H1 (cell line): ENCODE results near the gene KRTAP3-1. TPM values are rescaled to one million over a fixed set of nuclear protein-coding genes. Genes with fewer than 3 reads are reported as not detected.

Experiments
- CTCF ChIA-PET: fragments of 300-600 bp; sonication (Branson Sonifier 250); formaldehyde crosslinking; loops from one replicate; lab custom pipeline; 2021; ENCODE audit not compliant: partially characterized antibody; lab: Charles Lee
- POLR2A ChIA-PET: fragments of 300-600 bp; sonication (Branson Sonifier 250); formaldehyde crosslinking; loops from one replicate; lab custom pipeline; 2021; ENCODE audit warnings: inconsistent platforms; ENCODE audit not compliant: partially characterized antibody; lab: Charles Lee
- DNase-seq, 2 experiments: peaks; one replicate each; pipeline versions ENCODE4 v3.0.0 to v3.0.0-alpha.2; 2010 to 2022; ENCODE audit warnings: low spot score in 2 of 2, low read depth in 1 of 2, mixed read lengths in 1 of 2
- FAIRE-seq: peaks from 2 replicates; lab custom pipeline; 2011; peaks lifted over from hg19 to GRCh38; lab: Jason Lieb, UNC
- H2AFZ ChIP-seq: 2 replicates; pipeline ENCODE4 v1.8.1; 2012; ENCODE audit warnings: low read length, inconsistent platforms
- H2AK5ac ChIP-seq: 2 replicates; pipeline ENCODE4 v1.6.1; 2013; ENCODE audit warnings: low read depth, low read length
- H2BK120ac ChIP-seq: replicated peaks from 2 replicates; pipeline ENCODE3; 2013; ENCODE audit warnings: low read depth, low read length, inconsistent platforms
- H2BK12ac ChIP-seq: 2 replicates; pipeline ENCODE4 v1.6.1; 2013; ENCODE audit warnings: low read depth, low read length
- H2BK15ac ChIP-seq: 2 replicates; pipeline ENCODE4 v1.6.1; 2013; ENCODE audit warnings: low read length
- H2BK20ac ChIP-seq: 2 replicates; pipeline ENCODE4 v1.6.1; 2013; ENCODE audit warnings: low read length
- H2BK5ac ChIP-seq: 2 replicates; pipeline ENCODE4 v1.6.1; 2013; ENCODE audit warnings: low read depth, low read length
- H3K14ac ChIP-seq: 2 replicates; pipeline ENCODE4 v1.6.1; 2013; ENCODE audit warnings: inconsistent platforms; ENCODE audit not compliant: insufficient read length
- H3K18ac ChIP-seq: 2 replicates; pipeline ENCODE4 v1.6.1; 2013; ENCODE audit warnings: low read length; ENCODE audit errors: extremely low read depth
- H3K23ac ChIP-seq: 2 replicates; pipeline ENCODE4 v1.6.1; 2013; ENCODE audit warnings: inconsistent platforms; ENCODE audit not compliant: insufficient read length
- H3K23me2 ChIP-seq: 2 replicates; pipeline ENCODE4 v1.6.1; 2013; ENCODE audit warnings: low read depth, low read length
- H3K27ac ChIP-seq: 2 replicates; pipeline ENCODE4 v1.6.1; 2011; ENCODE audit warnings: low read depth, low read length, inconsistent platforms
- H3K27me3 ChIP-seq, 4 experiments: replicated peaks in 1 of 4; 1 replicate in 1 of 4; 2 replicates in 3 of 4; pipeline versions ENCODE4 v1.6.1 to v1.8.1; 2011 to 2013; ENCODE audit warnings: low read length in 3 of 4, mild to moderate bottlenecking in 3 of 4, inconsistent platforms in 2 of 4, mixed read lengths in 2 of 4, moderate library complexity in 1 of 4; ENCODE audit not compliant: control insufficient read depth in 3 of 4, insufficient read depth in 3 of 4; ENCODE audit errors: extremely low read depth in 1 of 4
- H3K36me3 ChIP-seq, 4 experiments: 2 replicates each; pipeline versions ENCODE4 v1.6.1 to v1.8.1; 2011 to 2013; ENCODE audit warnings: mild to moderate bottlenecking in 4 of 4, low read length in 3 of 4, moderate library complexity in 2 of 4, control low read depth in 1 of 4, inconsistent platforms in 1 of 4; ENCODE audit not compliant: insufficient read depth in 4 of 4, control insufficient read depth in 2 of 4
- H3K4ac ChIP-seq: replicated peaks from 2 replicates; pipeline ENCODE3; 2013; ENCODE audit warnings: low read length, low read depth, mixed read lengths, inconsistent platforms; ENCODE audit not compliant: insufficient read length
- H3K4me1 ChIP-seq, 4 experiments: replicated peaks in 1 of 4; 1 replicate in 1 of 4; 2 replicates in 3 of 4; pipeline versions ENCODE4 v1.6.1 to v1.8.1; 2011 to 2013; ENCODE audit warnings: low read length in 3 of 4, inconsistent platforms in 2 of 4, mixed read lengths in 1 of 4; ENCODE audit not compliant: insufficient read depth in 4 of 4, control insufficient read depth in 3 of 4
- H3K4me2 ChIP-seq, 2 experiments: 2 replicates each; pipeline versions ENCODE4 v1.6.1 to v1.8.1; 2011 to 2013; ENCODE audit warnings: low read depth in 2 of 2, low read length in 2 of 2, control low read depth in 1 of 2, inconsistent platforms in 1 of 2, mild to moderate bottlenecking in 1 of 2; ENCODE audit not compliant: insufficient read depth in 1 of 2
- H3K4me3 ChIP-seq, 4 experiments: fragments of 200-600, 300-600 bp in 1 of 4; sonication (generic), shearing (Covaris generic), sonication (Bioruptor Twin) in 1 of 4; 2 replicates each; pipeline versions ENCODE4 v1.5.1 to v1.8.1; 2011 to 2016; ENCODE audit warnings: low read length in 4 of 4, low read depth in 3 of 4, control low read depth in 2 of 4, inconsistent platforms in 2 of 4, mild to moderate bottlenecking in 2 of 4, mixed read lengths in 1 of 4, moderate library complexity in 1 of 4; ENCODE audit not compliant: insufficient read depth in 2 of 4; ENCODE audit errors: extremely low read depth in 1 of 4
- H3K56ac ChIP-seq: replicated peaks from 2 replicates; pipeline ENCODE3; 2013; ENCODE audit warnings: low read depth, mild to moderate bottlenecking, mixed read lengths, low read length, inconsistent platforms; ENCODE audit not compliant: insufficient read length
- H3K79me1 ChIP-seq: 2 replicates; pipeline ENCODE4 v1.6.1; 2013; ENCODE audit warnings: low read depth, low read length, control low read depth
- H3K79me2 ChIP-seq, 2 experiments: 2 replicates each; pipeline versions ENCODE4 v1.6.1 to v1.8.1; 2012 to 2013; ENCODE audit warnings: low read length in 2 of 2, mild to moderate bottlenecking in 2 of 2, inconsistent platforms in 1 of 2; ENCODE audit not compliant: insufficient read depth in 2 of 2, control insufficient read depth in 1 of 2
- H3K9ac ChIP-seq, 4 experiments: replicated peaks in 1 of 4; 1 replicate in 1 of 4; 2 replicates in 3 of 4; pipeline versions ENCODE4 v1.6.1 to v1.8.1; 2011 to 2013; ENCODE audit warnings: low read depth in 3 of 4, low read length in 3 of 4, control low read depth in 2 of 4, mild to moderate bottlenecking in 2 of 4, moderate library complexity in 2 of 4, inconsistent platforms in 1 of 4; ENCODE audit errors: extremely low read depth in 1 of 4
- H3K9me3 ChIP-seq, 2 experiments: 2 replicates each; pipeline versions ENCODE4 v1.6.1 to v1.8.1; 2012 to 2013; ENCODE audit warnings: mild to moderate bottlenecking in 2 of 2, moderate library complexity in 2 of 2, control low read depth in 1 of 2, inconsistent platforms in 1 of 2, low read depth in 1 of 2, low read length in 1 of 2, mixed read lengths in 1 of 2; ENCODE audit not compliant: insufficient read depth in 2 of 2
- H4K20me1 ChIP-seq, 2 experiments: replicated peaks in 1 of 2; 2 replicates each; pipeline versions ENCODE3 to v1.8.1; 2011 to 2013; ENCODE audit warnings: inconsistent platforms in 2 of 2, low read length in 2 of 2, mild to moderate bottlenecking in 1 of 2; ENCODE audit not compliant: insufficient read depth in 2 of 2, control insufficient read depth in 1 of 2
- H4K5ac ChIP-seq: 2 replicates; pipeline ENCODE4 v1.6.1; 2013; ENCODE audit warnings: low read length, low read depth, mixed read lengths, inconsistent platforms; ENCODE audit not compliant: insufficient read length
- H4K8ac ChIP-seq: 2 replicates; pipeline ENCODE4 v1.8.0; 2013; ENCODE audit warnings: mild to moderate bottlenecking, moderate library complexity, low read length, inconsistent platforms; ENCODE audit not compliant: insufficient read depth; ENCODE audit errors: extremely low read depth
- H4K91ac ChIP-seq: replicated peaks from 2 replicates; pipeline ENCODE3; 2013; ENCODE audit warnings: low read length, mixed read lengths, inconsistent platforms; ENCODE audit not compliant: insufficient read length
- ASH2L ChIP-seq: fragments of 200-600, 300-600 bp; sonication (generic); IDR thresholded peaks from one replicate; pipeline ENCODE4 v1.7.1; 2017; ENCODE audit warnings: low read length
- BRCA1 ChIP-seq: IDR thresholded peaks from 2 replicates; pipeline ENCODE4 v1.6.1; 2012; ENCODE audit warnings: low read depth, low read length, improper control_type of control experiment
- CREB1 ChIP-seq: IDR thresholded peaks from 2 replicates; pipeline ENCODE4 v1.6.1; 2012; ENCODE audit warnings: inconsistent platforms
- FOSL1 ChIP-seq: IDR thresholded peaks from 2 replicates; pipeline ENCODE4 v1.6.1; 2011; ENCODE audit warnings: mild to moderate bottlenecking, low read depth, low read length, moderate library complexity; ENCODE audit not compliant: insufficient read depth
- MAFK ChIP-seq: IDR thresholded peaks from 2 replicates; pipeline ENCODE4 v1.6.1; 2012; ENCODE audit warnings: low read depth, mild to moderate bottlenecking, improper control_type of control experiment, low read length
- SP1 ChIP-seq: IDR thresholded peaks from 2 replicates; pipeline ENCODE4 v1.6.1; 2011; ENCODE audit warnings: low read depth, low read length
- WGBS, 2 experiments: shearing (Covaris generic) in 1 of 2; methylation state at CpG; one replicate each; pipeline versions ENCODE4 v1.1.6 to v1.1.7; 2013 to 2015; ENCODE audit warnings: low lambda C conversion rate in 2 of 2, mixed read lengths in 2 of 2, inconsistent platforms in 1 of 2, low coverage in 1 of 2, missing lambda C conversion rate in 1 of 2; ENCODE audit not compliant: insufficient replicate concordance in 2 of 2, insufficient coverage in 1 of 2, insufficient read length in 1 of 2; ENCODE audit errors: extremely low coverage in 1 of 2, missing lambda C conversion rate in 1 of 2; 5-methylcytosine and 5-hydroxymethylcytosine counted together
- polyA plus RNA-seq, 7 experiments: library from polyadenylated mRNA; depleted of rRNA in 3 of 7; stranded (reverse) in 5 of 7; unstranded in 2 of 7; fragments of >200 nt in 5 of 7; fragments of 200-250 nt in 2 of 7; gene quantifications; 1 replicate in 5 of 7; 2 replicates in 1 of 7; 4 replicates in 1 of 7; pipeline versions ENCODE4 v1.2.1 to v1.2.3, GENCODE V29; 2011 to 2013; ENCODE audit warnings: missing spikeins in 2 of 7, mixed read lengths in 2 of 7
- total RNA-seq: library from RNA; stranded (reverse); fragmentation: NEBNext Ultra II Directional; extraction: Animal tissue kit (Norgen Biotek cat#: 25700); gene quantifications from 2 replicates; pipeline ENCODE4 v1.2.1, GENCODE V29; 2021

KRTAP3-1 gene
- total and polyA plus RNA-seq, 2 of the 8 experiments (the other 6 are each of a cell fraction or from before 2014, with no cell fraction given): not detected

DNA sequence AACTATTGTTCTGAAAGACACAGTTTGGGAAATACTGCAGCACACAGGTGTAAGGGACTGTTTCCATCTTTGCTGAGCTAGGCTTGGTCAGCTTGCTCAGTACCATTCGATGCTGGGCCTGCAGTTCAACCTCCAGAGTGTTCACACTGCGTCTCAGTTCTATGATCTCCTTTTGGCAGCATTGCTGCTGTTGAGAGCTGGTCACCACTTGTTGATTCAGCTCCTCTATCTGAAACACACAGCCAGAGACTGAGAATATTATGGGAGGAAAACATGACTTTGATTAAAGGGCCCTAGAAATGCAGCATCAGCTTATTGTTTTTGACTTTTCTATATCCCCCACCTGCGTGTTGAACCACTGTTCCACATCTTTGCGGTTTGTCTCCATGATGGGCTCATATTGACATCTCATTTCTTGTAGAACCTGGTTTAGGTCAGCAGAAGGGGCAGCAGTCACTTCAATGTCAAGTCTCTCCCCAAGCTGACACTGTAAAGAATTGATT, 46.8 kb downstream of the KRTAP3-1 start:
- FAIRE-seq (no peak), DNase-seq (no peak)
- no peak overlapping the region for H2BK15ac ChIP-seq
- H3K27me3 ChIP-seq: no peaks in the 10 kb centered on the region
- H2BK20ac ChIP-seq: no peak overlapping the region
- no peak overlapping the region for H4K5ac ChIP-seq
- no peak overlapping the region for H3K18ac ChIP-seq
- no peaks in the 10 kb centered on the region for H3K36me3 ChIP-seq
- H2AFZ ChIP-seq: no peak overlapping the region
- POLR2A ChIA-PET: no interaction called here
- no peaks in the 10 kb centered on the region for H3K23me2 ChIP-seq
- no peak overlapping the region for H3K27ac ChIP-seq
- CTCF ChIA-PET: interaction anchor here (1.1 to 5.0 kb wide), 5 partner anchors 10 to 525 kb away, joined by 3 to 34 read pairs (median 10); no protein-coding TSS in a partner anchor
- no peak overlapping the region for H3K9ac ChIP-seq
- H2BK120ac ChIP-seq: no peak overlapping the region
- no peaks in the 10 kb centered on the region for H3K9me3 ChIP-seq
- no peaks in the 10 kb centered on the region for H3K79me2 ChIP-seq
- no peak overlapping the region for H4K8ac ChIP-seq
- H3K4me3 ChIP-seq: no peak overlapping the region
- peaks cover 0 to 7% (median 0%) of the 10 kb centered on the region in 4 experiments; a peak in 2 of 7 replicates for H3K4me1 ChIP-seq
- H4K20me1 ChIP-seq: no peaks in the 10 kb centered on the region
- no peak overlapping the region for H3K14ac ChIP-seq
- H3K4me2 ChIP-seq: no peak overlapping the region
- H3K4ac ChIP-seq: no peak overlapping the region
- no peaks in the 10 kb centered on the region for H3K79me1 ChIP-seq
- no peak overlapping the region for H2BK5ac ChIP-seq
- H3K56ac ChIP-seq: no peak overlapping the region
- WGBS, 2 experiments: 100% methylated on average over 4 of the region's 4 CpGs; no CpG with 5 or more reads in 1 of the 2 experiments
- no peak overlapping the region; the same call in 1 of the 2 replicates for H2AK5ac ChIP-seq
- no peak overlapping the region for H4K91ac ChIP-seq
- no peak overlapping the region for H3K23ac ChIP-seq
- no peak overlapping the region for H2BK12ac ChIP-seq
- TF ChIP-seq SP1 (no peak), CREB1 (no peak), MAFK (no peak), ASH2L (no peak), FOSL1 (no peak), BRCA1 (no peak)
